Measurements from ENCODE around the gene PDIA3. TPM values are rescaled to one million over a fixed set of nuclear protein-coding genes. Genes with fewer than 3 reads are reported as not detected.
"Not testable (repeated sequence)": the region's sequence is repeated elsewhere in the genome, so short reads cannot be mapped to it uniquely, and the experiment has no call there.

The PDIA3 gene
- total and polyA plus RNA-seq, 2 donors (not counting 1 experiment from before 2014, with no cell fraction given): 42.7 to 83.1 TPM

DNA sequence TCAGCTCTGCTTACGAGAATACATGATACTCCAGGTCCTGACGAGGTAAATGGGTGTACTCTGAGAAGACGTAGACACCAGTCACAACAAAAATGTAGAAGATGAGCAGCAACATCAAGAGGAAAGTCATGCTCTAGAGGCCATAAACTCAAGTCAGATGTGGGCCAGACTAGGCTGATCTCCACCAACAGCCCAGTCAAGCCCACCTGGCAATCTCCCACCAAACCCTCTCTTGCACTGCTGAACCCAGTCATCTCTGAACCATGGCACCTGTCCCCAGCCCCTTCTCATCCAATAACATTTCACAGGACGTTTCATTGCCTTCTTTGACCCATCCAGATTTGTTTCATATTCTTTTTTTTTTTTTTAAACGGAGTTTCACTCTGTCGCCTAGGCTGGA is 10.8 kb upstream of the PDIA3 start:
- peaks cover 8% of the 10 kb centered on the region for H3K27me3 Mint-ChIP-seq
- Histone ChIP-seq H3K36me3 (replicated peaks in 1 of 2; ENCODE audit: control extremely low read depth in 1 of 2, control insufficient read depth in 1 of 2, extremely low read depth in 1 of 2, insufficient read depth in 2 of 2, low read length in 1 of 2) (no peaks in the 10 kb centered on the region), H3K4me1 (ENCODE audit: control insufficient read depth in 2 of 2, insufficient read depth in 2 of 2, low read length in 2 of 2) (peaks cover 0 to 5% of the 10 kb centered on the region in 2 donors), H2AFZ (ENCODE audit: insufficient read depth, low read depth, low read length, poor library complexity, severe bottlenecking) (no peak overlapping the region), H3K27me3 (replicated peaks in 1 of 4; ENCODE audit: control extremely low read depth in 1 of 4, control insufficient read depth in 3 of 4, insufficient read depth in 4 of 4, low read length in 3 of 4) (no peaks in the 10 kb centered on the region), H3K4me3 (ENCODE audit: control extremely low read depth in 1 of 5, extremely low read depth in 1 of 5, insufficient read depth in 1 of 5, low read depth in 2 of 5, low read length in 4 of 5) (peak overlapping the region in 1 of 5 experiments; percentile 12), H3K27ac (ENCODE audit: low read length in 2 of 2) (no peak overlapping the region), H3K9ac (ENCODE audit: low read length) (no peak overlapping the region), H3K9me3 (ENCODE audit: control extremely low read depth in 1 of 3, control insufficient read depth in 2 of 3, insufficient read depth in 1 of 3, low read length in 2 of 3) (no peaks in the 10 kb centered on the region), H4K20me1 (ENCODE audit: control insufficient read depth, insufficient read depth, low read length, poor library complexity, severe bottlenecking) (no peaks in the 10 kb centered on the region), H3K4me2 (replicated peaks; ENCODE audit: low read depth, low read length, poor library complexity, severe bottlenecking) (no peak overlapping the region), H3K79me2 (ENCODE audit: control insufficient read depth, insufficient read depth, low read length) (no peaks in the 10 kb centered on the region)
- peak overlapping the region; percentile 52 for H3K4me3 Mint-ChIP-seq
- ChIA-PET POLR2A (no interaction called here), CTCF (no interaction called here)
- ATAC-seq (ENCODE audit: low read depth) (no peak), DNase-seq (no peak)
- peaks cover 7% of the 10 kb centered on the region for H3K4me1 Mint-ChIP-seq
- H3K27ac Mint-ChIP-seq: no peak overlapping the region
- no peaks in the 10 kb centered on the region for H3K9me3 Mint-ChIP-seq (ENCODE audit: insufficient read depth)
- WGBS (ENCODE audit: insufficient coverage): 77% methylated on average over 4 of the region's 6 CpGs
- TF ChIP-seq, protein P1, sequence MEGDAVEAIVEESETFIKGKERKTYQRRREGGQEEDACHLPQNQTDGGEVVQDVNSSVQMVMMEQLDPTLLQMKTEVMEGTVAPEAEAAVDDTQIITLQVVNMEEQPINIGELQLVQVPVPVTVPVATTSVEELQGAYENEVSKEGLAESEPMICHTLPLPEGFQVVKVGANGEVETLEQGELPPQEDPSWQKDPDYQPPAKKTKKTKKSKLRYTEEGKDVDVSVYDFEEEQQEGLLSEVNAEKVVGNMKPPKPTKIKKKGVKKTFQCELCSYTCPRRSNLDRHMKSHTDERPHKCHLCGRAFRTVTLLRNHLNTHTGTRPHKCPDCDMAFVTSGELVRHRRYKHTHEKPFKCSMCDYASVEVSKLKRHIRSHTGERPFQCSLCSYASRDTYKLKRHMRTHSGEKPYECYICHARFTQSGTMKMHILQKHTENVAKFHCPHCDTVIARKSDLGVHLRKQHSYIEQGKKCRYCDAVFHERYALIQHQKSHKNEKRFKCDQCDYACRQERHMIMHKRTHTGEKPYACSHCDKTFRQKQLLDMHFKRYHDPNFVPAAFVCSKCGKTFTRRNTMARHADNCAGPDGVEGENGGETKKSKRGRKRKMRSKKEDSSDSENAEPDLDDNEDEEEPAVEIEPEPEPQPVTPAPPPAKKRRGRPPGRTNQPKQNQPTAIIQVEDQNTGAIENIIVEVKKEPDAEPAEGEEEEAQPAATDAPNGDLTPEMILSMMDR (IDR thresholded peaks at IDR 0.05): no peak
- no peak for TF ChIP-seq EZH2 (IDR thresholded peaks at IDR 0.05; ENCODE audit: borderline replicate concordance, insufficient read depth, low read depth, low read length, poor library complexity, severe bottlenecking)
- intact Hi-C loops (cut with micrococcal nuclease): no loop called here

DNA sequence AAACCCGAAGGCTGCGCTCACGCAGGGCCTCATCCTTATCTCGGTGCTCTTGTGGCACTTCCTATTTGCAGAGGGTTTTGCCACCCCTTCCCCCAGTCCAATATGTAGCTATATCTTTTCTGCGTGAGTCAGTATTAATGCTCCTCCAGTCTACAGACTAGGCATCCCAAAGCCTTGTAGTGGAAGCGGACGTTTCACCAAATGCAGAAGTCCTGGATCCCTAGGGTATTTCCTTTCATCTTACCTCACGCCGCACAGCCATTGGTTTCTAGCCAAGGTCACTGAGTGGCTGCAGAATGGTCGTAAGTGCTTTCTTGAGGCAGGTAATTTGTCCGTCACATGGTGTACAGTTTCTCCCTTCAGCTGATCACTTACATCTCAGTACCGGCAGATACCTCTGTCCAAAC is 668 bp downstream of the PDIA3 start:
- peak overlapping the region; percentile 93 for H3K9ac ChIP-seq (ENCODE audit: low read length)
- peak overlapping the region; percentile 72 for H2AFZ ChIP-seq (ENCODE audit: insufficient read depth, low read depth, low read length, poor library complexity, severe bottlenecking)
- not testable (repeated sequence) for H3K27me3 Mint-ChIP-seq; H3K9me3 ChIP-seq (ENCODE audit: control extremely low read depth in 1 of 3, control insufficient read depth in 2 of 3, insufficient read depth in 1 of 3, low read length in 2 of 3); H3K9me3 Mint-ChIP-seq (ENCODE audit: insufficient read depth); H3K36me3 ChIP-seq (replicated peaks in 1 of 2; ENCODE audit: control extremely low read depth in 1 of 2, control insufficient read depth in 1 of 2, extremely low read depth in 1 of 2, insufficient read depth in 2 of 2, low read length in 1 of 2); H3K27me3 ChIP-seq (replicated peaks in 1 of 4; ENCODE audit: control extremely low read depth in 1 of 4, control insufficient read depth in 3 of 4, insufficient read depth in 4 of 4, low read length in 3 of 4)
- H3K4me1 ChIP-seq (ENCODE audit: control insufficient read depth in 2 of 2, insufficient read depth in 2 of 2, low read length in 2 of 2): peaks cover 52 to 62% of the 10 kb centered on the region in 2 donors
- peak overlapping the region; percentile 96 for H3K27ac Mint-ChIP-seq
- peak overlapping the region; percentile 77 for H3K4me2 ChIP-seq (replicated peaks; ENCODE audit: low read depth, low read length, poor library complexity, severe bottlenecking)
- H3K4me3 ChIP-seq (ENCODE audit: control extremely low read depth in 1 of 5, extremely low read depth in 1 of 5, insufficient read depth in 1 of 5, low read depth in 2 of 5, low read length in 4 of 5): peak overlapping the region; percentile 54 to 91 (median 86)
- H3K27ac ChIP-seq (ENCODE audit: low read length in 2 of 2): peak overlapping the region; percentile 95 to 97
- intact Hi-C loops (cut with micrococcal nuclease): loop anchor here (1.0 to 5.0 kb wide), 4 partner anchors 45 to 825 kb away; partner anchors contain the start of genes SERF2 and TTBK2
- CTCF ChIA-PET: interaction anchor here (1.6 kb wide), 1 partner anchor 24 kb away, joined by 7 read pairs; no protein-coding TSS in a partner anchor
- H3K79me2 ChIP-seq (ENCODE audit: control insufficient read depth, insufficient read depth, low read length): peaks cover 59% of the 10 kb centered on the region
- WGBS (ENCODE audit: insufficient coverage): 0% methylated on average over 3 of the region's 12 CpGs
- DNase-seq (peak; percentile 64), ATAC-seq (ENCODE audit: low read depth) (peak; percentile 5)
- peaks cover 59% of the 10 kb centered on the region for H3K4me1 Mint-ChIP-seq
- peak overlapping the region; percentile 98 for H3K4me3 Mint-ChIP-seq
- H4K20me1 ChIP-seq (ENCODE audit: control insufficient read depth, insufficient read depth, low read length, poor library complexity, severe bottlenecking): peaks cover 35% of the 10 kb centered on the region
- POLR2A ChIA-PET: interaction anchor here (1.7 kb wide), 1 partner anchor 30 kb away, joined by 12 read pairs; the partner anchor contains the start of gene ELL3
